Measurements from ENCODE around the gene SLC45A3. TPM values are rescaled to one million over a fixed set of nuclear protein-coding genes. Genes with fewer than 3 reads are reported as not detected.

Gene SLC45A3
- total and polyA plus RNA-seq, 2 of the 8 experiments (the other 6 are each of a cell fraction or from before 2014, with no cell fraction given) = 13.0 to 14.3 TPM

DNA sequence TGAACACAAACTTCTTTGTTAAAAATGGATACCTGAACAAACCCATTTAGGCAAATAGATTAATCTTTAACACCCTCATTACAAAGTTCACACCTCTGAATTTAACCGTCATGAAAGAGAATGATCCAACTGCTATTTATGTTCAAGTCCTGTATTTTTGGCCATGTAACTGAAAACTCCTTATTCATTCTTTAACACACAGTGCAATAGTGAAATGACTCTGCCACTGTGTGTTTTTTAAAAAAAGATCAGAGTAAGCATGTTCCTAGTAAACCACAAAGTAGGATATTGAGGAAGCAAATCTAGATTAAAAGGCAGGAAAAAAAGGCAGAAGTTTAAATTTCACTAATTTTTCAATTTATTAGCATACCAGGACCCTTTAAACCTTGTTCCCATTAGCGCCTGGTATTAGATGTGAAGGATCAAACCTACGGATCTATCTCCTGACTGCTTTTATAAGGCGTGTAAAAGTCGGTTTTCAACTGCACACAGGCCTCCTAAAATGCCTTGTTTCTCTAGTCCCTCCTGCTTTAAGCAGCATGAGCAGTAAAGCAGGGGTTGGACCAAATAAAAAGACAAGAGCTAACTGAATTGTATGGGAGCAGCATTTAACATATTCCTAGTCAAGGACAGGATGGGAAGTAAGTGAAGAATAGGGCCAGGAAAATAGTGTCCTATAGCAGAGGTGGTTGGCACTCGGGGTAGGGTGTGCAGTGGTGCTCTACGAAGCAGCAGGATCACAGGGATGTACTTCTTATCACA, 36.2 kb upstream of the SLC45A3 start:
- Histone ChIP-seq H3K79me2 (ENCODE audit: control insufficient read depth in 1 of 2, insufficient read depth in 2 of 2, low read length in 2 of 2) (no peaks in the 10 kb centered on the region), H2BK5ac (ENCODE audit: low read depth, low read length) (no peak overlapping the region), H3K27me3 (replicated peaks in 1 of 4; ENCODE audit: control insufficient read depth in 3 of 4, extremely low read depth in 1 of 4, insufficient read depth in 3 of 4, low read length in 3 of 4) (no peaks in the 10 kb centered on the region), H3K79me1 (ENCODE audit: low read depth, low read length) (no peaks in the 10 kb centered on the region), H2BK15ac (ENCODE audit: low read length) (no peak overlapping the region), H2BK120ac (replicated peaks; ENCODE audit: low read depth, low read length) (no peak overlapping the region), H3K23ac (ENCODE audit: insufficient read length) (no peak overlapping the region), H3K4me3 (ENCODE audit: extremely low read depth in 1 of 4, insufficient read depth in 2 of 4, low read depth in 3 of 4, low read length in 4 of 4) (no peak overlapping the region), H4K5ac (ENCODE audit: insufficient read length, low read depth, low read length) (no peak overlapping the region), H3K4me1 (replicated peaks in 1 of 4; ENCODE audit: control insufficient read depth in 3 of 4, insufficient read depth in 4 of 4, low read length in 3 of 4) (peaks cover 0 to 3% (median 1%) of the 10 kb centered on the region in 4 experiments; a peak in 3 of 7 replicates), H4K20me1 (replicated peaks in 1 of 2; ENCODE audit: control insufficient read depth in 1 of 2, insufficient read depth in 2 of 2, low read length in 2 of 2) (peaks cover 2 to 8% of the 10 kb centered on the region in 2 experiments), H3K23me2 (ENCODE audit: low read depth, low read length) (no peaks in the 10 kb centered on the region), H3K56ac (replicated peaks; ENCODE audit: insufficient read length, low read depth, low read length) (no peak overlapping the region), H2BK20ac (ENCODE audit: low read length) (no peak overlapping the region), H2AK5ac (ENCODE audit: low read depth, low read length) (no peak overlapping the region), H3K27ac (ENCODE audit: low read depth, low read length) (no peak overlapping the region), H4K91ac (replicated peaks; ENCODE audit: insufficient read length, low read length) (no peak overlapping the region), H2BK12ac (ENCODE audit: low read depth, low read length) (no peak overlapping the region), H3K14ac (ENCODE audit: insufficient read length) (no peak overlapping the region), H3K18ac (ENCODE audit: extremely low read depth, low read length) (no peak overlapping the region), H3K4ac (replicated peaks; ENCODE audit: insufficient read length, low read depth, low read length) (no peak overlapping the region), H3K9me3 (ENCODE audit: insufficient read depth in 2 of 2, low read depth in 1 of 2, low read length in 1 of 2) (no peaks in the 10 kb centered on the region), H3K36me3 (ENCODE audit: control insufficient read depth in 2 of 4, insufficient read depth in 4 of 4, low read length in 3 of 4) (peaks cover 19 to 64% (median 52%) of the 10 kb centered on the region in 4 experiments), H3K4me2 (ENCODE audit: insufficient read depth in 1 of 2, low read depth in 2 of 2, low read length in 2 of 2) (no peak overlapping the region), H2AFZ (ENCODE audit: low read length) (no peak overlapping the region), H3K9ac (replicated peaks in 1 of 4; ENCODE audit: extremely low read depth in 1 of 4, low read depth in 3 of 4, low read length in 3 of 4) (no peak overlapping the region; a peak in 1 of 7 replicates), H4K8ac (ENCODE audit: extremely low read depth, insufficient read depth, low read length) (no peak overlapping the region)
- FAIRE-seq = no peak
- ChIA-PET POLR2A (ENCODE audit: partially characterized antibody) (no interaction called here), CTCF (ENCODE audit: partially characterized antibody) (no interaction called here)
- WGBS, 2 experiments (ENCODE audit: extremely low coverage in 1 of 2, insufficient coverage in 1 of 2, insufficient read length in 1 of 2, insufficient replicate concordance in 2 of 2, low coverage in 1 of 2, low lambda C conversion rate in 2 of 2, missing lambda C conversion rate in 1 of 2) = 92% methylated on average over 7 of the region's 7 CpGs; no CpG with 5 or more reads in 1 of the 2 experiments
- DNase-seq (ENCODE audit: low read depth in 1 of 2, low spot score in 2 of 2) = no peak
- 0 out of 2 replicates have a peak, but pooled peaks have one; percentile 23 for TF ChIP-seq POLR2AphosphoS5 (IDR thresholded peaks at IDR 0.05; ENCODE audit: low read depth, low read length)
- no peak for TF ChIP-seq ASH2L (IDR thresholded peaks at IDR 0.05; ENCODE audit: low read length)
- no peak for TF ChIP-seq TAF1 (IDR thresholded peaks at IDR 0.05; ENCODE audit: low read depth, low read length)

All from H1 (cell line).